Non-pigmented ciliary epithelial cell (primary cell): ENCODE measurements around the gene THBS2.

ENCODE experiments used
- DNase-seq: peaks from one replicate; pipeline ENCODE4 v3.0.0-alpha.2; 2010; ENCODE audit warnings: low read depth

Gene THBS2

DNA sequence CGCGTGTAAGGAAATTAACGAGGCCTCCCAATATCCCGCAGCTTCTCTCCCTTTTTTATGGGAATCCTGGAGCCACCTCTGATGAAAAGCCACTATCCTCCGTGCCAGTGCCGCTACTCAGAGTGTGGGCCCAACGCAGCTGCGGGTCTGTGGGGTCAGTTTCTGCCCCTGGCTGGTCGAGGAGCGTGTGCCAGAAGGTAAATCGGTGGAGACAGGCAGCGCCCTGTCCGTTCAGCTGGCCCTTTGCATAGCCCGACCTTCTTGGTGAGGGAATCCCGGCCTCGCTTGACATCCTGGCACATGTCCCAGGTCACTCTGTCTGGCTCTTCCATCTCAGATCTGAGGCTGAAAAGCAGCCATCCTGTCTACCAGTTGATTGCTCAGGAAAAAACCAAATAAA is 4.6 kb downstream of the THBS2 start:
- no peak for DNase-seq

DNA sequence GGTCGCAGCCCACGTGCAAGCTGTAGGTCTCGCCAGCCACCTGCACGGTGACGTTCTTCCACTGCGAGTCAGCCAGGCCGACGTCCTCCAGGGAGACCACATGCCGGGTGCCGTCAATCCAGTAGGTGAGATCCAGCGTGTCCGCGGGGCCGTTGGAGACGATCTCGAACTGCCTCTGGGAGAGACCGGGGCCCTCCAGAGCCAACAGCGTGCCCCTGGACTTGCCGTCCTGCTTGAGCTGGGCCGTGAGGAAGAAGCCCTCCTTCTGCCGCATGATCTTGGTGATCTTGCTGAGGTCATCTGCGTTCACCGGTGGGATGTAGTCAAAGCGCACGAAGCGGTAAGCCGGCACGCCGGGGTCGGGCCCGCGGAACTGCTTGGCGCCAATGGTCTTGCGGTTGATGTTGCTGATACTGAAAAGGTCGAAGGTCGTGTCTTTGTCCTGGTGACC is 5.1 kb downstream of the THBS2 start:
- DNase-seq: no peak

DNA sequence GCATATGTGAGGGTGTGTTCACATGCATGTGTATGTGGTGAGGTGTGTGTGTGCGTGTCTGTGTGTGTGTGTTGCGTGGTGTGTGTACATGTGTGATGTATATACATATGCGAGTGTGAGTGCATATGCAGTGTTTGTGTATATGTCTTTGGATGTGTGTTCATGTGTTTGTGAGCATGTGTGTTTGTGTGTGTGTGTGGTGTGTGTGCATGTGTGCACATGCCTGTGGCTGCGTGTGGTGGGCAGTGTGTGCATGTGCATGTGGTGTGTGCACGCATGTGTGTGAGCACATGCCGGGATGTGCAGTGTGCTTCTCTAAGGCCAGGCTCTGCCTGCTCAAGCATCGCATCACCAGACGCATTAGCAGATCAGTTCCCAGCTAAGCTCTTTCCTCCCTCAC is 5.7 kb downstream of the THBS2 start:
- DNase-seq: no peak

DNA sequence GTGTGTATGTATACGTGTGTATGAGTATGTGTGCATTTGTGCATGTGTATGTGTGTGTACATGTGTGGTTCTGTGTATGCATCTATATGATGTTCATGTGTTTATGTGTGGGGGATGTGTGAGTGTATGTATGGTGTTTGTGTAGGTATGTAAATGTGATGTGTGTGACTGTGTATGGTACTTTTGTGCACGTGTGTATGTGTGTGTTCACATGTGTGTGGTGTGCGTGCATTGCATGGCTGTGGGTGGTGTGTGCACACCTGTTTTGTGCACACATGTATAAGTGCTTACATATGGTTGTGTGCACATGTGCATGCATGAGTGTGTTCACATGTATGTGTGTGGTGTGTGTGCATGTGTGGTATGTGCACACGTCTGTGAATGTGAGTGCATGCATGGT is 6.2 kb downstream of the THBS2 start:
- no peak for DNase-seq

DNA sequence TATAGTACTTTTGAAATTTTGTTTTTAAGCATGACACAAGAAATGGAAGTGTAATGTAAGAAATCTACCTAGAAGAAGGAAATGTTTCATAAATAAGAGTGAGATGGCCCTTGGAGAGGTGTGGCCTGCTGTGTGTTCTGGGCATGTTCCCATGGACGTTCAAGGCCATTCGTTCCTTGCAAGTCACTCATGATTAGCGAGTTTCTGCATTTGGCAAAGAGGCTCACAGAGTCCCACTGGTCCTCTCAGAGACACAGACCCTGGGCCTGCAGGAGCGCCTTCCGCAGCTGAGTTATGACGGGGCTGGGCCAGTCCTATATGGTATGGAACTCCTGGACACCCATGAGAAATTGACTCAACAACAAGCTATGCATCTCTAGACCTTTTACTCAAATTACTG is 7.2 kb downstream of the THBS2 start:
- no peak for DNase-seq

DNA sequence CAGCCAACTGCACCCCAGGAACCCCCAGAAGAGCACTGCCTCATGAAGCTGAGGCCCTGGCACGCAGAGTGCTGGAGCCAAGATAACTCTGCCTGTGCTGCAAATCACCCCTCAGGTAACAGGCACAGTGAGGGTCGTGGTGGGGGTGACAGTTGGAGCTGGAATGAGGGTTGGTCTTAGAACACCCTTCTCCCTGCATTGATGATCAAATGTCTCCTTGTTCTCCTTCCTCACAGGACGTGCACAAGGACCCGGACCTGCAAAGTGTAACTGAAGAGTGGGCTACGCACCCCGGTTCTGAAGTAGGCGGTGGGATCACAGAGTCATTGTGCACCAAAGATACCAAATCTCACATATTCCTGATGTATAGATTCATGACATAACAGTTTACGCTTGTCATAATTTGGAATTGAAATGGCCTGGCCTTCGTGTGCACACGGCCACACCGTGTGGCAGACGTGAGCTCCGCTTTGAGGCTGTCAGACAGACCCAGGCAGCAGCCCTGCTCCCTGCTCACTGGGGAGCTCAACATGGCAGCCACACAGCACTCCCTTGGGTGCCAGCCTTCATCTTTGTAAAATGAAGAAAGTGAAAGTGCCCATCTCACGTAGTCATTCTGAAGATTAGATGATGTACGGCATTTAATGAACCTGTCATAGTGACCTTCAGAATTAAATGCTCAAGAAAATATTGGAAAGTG is 8.8 kb downstream of the THBS2 start:
- no peak for DNase-seq

DNA sequence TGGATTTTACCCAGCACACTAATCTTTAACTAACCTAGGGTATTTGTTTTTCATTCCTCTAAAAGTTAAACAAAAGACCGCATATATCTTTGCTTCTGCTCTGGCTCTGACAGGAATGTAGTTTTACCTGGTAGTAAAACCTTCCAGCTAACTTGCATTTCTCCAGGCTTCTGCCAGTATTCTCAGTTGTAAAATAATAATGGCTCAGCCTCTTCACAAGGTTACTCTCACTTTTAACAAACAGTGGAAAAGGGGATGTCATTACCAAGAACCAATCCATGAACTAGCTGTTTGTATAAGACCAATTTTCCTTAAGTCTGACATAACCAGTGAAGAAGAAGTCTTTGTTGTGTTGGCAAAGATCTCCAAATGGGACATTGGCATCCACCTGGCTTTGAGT is 10.0 kb downstream of the THBS2 start:
- no peak for DNase-seq

DNA sequence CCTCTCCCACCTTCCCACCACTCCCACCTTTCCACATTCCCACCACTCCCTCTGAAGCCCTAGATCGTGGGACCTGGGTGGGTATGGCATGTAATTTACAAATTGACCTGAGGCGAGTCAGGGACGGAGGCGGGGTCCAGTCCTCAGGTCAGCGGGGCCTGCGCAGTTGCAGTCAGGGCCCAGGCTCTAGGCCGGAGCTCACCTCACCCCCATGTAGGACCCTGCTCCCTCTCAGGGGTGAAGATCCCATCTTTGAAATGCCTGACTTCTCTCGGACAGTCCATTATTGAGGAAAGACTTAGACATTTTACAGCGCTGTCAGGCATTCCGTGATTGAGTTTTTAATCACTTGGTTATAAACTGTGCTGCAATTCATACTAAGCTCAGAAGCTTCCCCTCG is 10.5 kb downstream of the THBS2 start:
- no peak for DNase-seq

DNA sequence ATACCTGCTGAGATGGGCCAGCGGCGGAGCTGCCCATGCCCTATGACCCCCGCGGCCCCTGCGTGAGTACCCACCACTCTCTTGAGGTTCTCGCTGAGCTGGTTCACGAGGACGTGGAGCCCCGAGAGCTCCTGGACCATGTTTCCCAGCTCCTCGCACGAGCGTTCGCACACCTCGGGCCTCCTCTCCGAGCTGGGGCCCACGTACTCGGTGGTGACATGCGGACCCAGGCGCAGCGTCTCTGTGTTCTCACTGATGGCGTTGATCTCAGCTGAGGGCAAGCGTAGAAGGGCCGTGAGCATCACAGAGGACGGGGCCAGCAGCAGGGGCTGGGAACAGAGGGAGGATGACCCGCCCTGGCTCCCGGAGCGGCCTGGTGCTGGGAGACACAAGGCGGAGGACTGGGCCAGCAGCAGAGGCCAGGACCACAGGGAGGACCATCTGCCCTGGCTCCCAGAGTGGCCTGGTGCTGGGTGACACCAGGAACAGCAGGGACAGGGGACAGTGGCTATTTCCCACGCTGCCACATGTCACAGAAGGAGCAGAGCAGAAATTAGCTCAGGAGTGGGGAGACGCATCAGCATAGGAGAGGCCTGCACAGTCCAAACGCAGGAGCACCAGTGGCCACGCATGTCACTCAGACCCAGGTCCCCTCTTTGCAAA is 11.8 kb downstream of the THBS2 start:
- DNase-seq: no peak

DNA sequence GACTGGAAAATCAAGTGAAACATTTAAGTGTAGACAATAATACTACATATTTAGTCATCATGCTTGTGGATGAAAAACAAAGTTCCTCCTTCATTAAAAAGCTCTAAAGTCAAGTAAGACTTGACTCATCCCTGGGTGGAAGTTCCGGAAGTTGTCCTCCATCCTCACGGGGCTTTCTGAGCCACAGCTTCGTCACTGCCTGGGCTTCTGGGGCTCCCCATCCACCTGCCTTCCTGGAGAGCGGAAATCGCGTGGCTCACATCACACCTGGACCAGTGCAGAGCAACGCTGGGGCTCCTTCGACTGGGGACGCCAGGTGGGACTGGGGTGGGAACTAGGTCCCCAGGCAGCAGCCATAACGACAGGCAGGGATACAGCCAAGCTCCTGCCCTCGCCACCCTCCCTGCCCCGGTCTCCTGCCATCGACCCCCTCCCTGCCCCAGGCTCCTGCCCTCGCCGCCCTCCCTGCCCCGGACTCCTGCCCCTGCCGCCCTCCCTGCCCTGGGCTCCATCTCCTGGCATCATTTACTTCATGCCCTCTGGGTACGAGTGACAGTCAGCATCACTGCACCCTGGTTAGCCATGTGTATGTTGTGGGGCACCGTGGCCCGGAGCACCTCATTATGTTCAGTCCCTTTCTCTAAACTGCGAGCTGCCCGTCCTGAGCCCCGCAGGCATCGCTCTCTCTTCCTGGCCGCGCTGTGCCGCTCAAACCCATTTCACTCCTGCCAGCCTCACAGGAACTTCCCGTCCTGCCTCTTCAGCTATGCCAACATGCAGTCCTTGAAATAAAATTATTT is 12.9 kb downstream of the THBS2 start:
- DNase-seq: no peak

DNA sequence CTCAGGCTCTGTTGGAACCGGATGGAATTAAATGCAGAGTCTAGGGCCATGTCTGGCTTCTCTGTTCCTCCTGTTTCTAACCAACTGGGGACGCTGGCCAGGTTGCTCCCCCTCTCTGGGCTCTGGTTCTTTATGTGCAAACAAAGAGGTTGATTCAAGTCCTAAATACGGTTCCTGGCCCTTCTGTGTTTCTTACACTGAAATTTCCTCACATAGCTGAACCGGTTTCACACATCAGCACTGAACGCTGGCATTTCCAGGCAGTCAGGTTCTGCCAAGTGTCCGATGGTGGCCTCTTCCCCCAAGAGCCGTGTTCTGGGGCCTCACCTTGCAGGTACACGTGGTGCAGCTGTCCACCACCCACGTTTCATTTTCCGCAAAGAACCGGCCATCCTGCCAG is 13.5 kb downstream of the THBS2 start:
- DNase-seq: no peak

DNA sequence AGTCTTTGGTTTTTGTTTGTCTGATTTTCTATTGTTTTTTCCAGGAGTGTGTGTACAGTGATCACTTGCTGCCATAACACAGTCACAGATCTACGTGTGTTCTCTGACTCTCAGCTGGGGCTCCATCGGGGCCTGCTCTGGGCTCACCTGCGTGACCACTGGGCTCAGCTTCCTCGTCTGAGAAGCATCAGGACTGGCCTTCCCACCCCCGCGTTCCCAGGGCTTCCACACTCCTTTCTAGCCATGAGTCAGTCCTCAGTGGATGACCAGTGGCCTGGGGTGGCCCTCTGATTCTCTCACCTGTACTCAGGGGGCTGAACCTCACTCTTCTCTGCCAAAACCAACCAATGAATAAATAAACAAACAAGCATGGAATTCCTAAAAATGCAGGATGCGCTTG is 14.5 kb downstream of the THBS2 start:
- no peak for DNase-seq

DNA sequence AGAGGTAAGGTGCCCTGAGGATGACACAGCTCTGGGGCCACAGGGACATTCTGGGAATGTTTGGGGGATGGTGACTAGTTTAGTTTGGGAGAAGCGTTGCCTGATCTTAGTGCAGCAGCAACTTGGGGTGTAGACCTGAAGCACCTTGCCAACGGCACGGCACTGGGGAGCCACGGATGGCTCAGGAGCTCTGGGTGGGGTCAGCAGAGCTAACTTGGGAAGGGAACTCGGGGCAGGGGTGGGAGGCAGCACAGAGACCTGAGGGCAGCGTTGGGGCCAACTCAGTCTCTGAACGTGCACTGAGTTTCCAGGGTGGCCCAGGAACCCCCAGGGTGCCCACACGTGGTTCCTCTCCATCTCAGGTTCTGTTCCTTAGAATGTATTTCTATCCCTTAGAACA is 14.9 kb downstream of the THBS2 start:
- no peak for DNase-seq

DNA sequence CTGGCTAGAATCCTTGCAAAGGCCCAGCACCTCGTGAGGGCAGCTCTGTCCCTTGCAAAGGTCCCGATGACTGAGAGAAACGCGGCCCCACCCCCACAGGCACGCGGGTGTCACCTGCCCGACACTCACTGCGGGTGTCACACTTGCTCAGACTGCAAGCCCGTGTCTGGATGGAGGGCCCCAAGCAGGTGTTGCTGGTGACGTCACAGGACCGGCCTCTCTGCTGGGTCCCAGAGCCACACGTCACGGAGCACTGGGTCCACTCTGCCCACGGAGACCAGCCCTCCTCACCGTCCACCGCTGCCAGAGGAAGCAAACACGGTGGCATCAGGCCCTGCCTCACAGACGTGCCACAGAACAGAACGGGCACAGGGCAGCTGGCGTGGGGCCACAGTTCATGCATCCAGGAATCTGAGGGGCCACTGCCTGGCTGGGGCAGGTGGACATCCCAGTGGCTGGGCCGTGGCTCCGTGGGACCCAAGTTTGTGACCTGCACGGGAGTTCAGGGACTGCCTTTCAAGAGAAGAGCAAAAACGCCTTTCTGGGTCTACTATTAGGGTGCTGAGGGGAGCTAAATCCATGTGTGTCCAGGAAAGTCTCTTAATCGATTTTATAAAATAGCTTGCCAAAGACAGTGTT is 16.0 kb downstream of the THBS2 start:
- no peak for DNase-seq

DNA sequence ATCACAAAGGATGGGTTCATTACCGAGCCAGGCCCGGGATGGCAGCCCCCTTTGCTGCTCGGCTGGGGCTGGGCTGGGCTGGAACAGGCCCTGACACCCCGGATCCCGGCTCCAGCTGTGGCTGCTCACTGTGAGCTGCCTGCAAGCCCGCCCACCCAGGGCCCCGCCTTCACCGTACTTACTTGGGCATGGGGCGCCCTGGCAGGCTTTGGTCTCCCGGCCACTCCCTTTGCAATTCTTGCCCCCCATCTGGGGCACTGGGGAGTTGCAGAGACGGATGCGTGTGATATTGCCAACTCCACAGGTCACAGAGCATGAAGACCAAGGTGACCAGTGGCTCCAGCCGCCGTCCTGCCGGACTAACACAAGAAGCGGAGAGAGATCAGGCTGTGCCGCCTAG is 16.7 kb downstream of the THBS2 start:
- DNase-seq: no peak

DNA sequence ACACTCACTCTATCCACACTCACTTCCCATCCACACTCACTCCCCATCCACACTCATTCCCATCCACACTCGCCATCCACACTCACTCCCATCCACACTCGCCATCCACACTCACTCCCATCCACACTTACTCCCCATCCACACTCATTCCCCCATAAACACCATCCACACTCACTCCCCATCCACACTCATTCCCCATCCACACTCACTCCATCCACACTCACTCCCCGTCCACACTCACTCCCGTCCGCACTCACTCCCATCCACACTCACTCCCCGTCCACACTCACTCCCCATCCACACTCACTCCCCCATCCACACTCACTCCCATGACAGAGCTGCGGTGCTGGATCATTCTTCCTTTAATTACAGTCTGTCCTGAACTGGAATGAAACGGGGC is 17.1 kb downstream of the THBS2 start:
- no peak for DNase-seq

DNA sequence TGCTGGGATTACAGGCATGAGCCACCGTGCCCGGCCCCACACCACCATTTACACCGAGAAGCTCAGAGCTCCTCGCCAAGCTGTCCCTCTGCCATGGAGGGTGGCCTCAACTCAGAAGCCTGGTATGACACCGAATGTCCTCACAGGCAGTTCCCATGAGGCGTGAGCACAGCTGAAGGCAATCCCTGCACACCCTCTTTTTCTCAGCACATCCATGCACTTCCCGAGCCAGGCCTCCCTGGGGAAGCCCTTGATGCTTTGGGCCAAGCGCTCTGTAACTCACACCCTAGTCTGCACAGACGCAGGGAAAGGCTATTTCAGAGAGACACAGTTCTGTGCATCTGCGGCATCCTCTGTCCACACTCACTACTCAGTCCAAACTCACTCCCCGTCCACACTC is 18.4 kb downstream of the THBS2 start:
- no peak for DNase-seq

DNA sequence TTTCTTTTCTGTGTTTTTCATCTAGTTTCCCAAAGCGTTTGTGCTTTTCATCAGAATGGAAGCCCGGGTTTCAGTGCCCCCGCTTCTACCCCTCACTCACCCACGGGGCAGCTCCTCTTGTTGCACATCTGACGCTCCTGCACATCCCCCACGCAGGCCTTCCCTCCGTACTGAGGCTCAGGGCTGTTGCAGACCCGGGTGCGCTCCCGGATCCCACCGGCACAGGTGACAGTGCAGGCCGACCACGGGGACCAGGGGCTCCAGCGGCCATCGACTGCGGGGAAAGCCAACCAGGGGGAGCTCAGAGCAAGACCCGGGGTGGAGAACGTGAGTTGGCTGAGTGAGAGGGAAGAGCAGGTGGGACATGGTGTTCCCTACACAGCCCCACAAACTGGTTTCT is 19.0 kb downstream of the THBS2 start:
- DNase-seq: no peak

DNA sequence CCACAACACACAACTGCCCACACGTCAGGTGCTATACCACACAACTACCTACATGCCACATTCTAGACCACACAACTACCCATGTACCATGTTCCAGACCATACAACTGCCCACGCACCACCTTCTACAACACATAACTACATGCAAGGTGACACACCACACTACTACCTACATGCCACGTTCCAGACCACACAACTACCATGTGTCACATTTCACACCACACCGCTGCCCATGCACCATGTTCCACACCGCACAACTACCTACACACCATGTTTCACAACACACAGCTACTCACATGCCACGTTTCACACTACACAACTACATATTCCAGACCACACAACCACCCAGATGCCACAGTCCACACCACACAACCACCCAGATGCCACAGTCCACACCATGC is 19.8 kb downstream of the THBS2 start:
- DNase-seq: no peak

DNA sequence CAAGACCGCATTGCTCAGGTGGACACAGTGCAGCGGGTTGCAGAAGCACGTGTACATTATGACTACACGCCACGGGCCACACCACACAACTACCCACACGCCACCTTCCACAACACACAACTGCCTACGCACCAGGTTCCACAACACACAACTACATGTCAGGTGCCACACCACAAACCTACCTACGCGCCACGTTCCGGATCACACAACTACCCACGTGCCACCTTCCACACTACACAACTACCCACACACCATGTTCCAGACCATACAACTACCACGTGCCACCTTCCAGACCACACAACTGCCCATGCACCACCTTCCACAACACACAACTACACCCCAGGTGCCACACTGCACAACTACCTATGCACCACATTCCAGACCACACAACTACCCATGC is 20.5 kb downstream of the THBS2 start:
- no peak for DNase-seq

DNA sequence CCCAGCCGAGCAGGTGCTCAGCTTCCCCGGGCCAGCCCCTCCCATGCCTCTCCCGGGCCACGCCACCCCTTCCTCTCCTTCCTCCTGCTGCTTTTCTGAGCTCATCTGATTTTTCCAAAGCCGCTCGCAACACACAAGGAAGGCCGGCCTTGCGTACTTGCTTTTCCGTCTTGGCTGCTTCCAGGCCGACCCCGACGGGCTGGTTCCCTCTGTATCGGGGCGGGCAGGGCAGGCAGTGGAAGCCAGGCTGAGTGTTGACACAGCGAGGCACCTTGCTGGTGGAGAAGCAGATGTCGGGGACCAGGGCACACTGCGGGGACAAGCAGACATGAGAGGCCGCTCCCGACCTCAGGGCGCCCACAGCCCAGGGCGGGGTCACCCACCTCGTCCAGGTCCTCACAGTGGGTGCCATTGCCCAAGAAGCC is 21.1 kb downstream of the THBS2 start:
- no peak for DNase-seq

DNA sequence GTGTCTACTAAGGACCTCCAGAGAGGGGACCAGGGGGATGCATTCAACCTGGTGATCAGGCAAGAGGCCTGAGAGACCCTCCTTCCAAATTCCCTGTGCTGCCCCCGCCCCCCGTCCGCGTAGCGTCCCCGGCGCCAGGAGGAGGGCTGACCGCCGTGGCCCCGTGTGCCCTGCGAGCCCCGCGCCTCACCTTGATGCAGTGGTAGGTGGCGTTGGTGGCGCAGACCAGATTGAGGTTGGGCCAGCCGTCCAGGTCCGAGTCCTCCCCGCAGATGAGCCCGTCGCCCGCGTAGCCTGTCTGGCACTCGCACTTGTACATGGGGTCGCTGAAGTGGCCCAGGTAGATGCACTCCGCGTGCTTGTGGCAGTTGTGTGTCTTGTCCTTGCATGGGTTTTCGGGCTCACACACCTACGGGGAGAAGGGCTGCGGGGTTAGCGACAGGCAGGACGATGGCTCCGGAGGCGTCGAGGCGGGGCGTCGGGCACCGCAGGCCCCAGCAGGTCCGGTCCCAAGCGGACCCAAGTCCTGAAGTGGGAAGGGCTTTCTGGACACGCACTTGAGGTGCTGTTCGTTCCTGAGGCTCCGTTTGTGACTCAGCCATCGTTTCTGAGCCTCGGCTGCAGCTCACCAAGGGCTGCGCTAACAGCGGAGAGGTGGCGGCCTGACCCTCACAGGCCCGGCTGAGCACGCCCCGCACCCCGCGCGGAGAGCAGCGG is 21.7 kb downstream of the THBS2 start:
- DNase-seq: no peak
